ENCODE data around the gene NME7. TPM values are rescaled to one million over a fixed set of nuclear protein-coding genes. Genes with fewer than 3 reads are reported as not detected.
A peak's percentile ranks its signal among the peaks of the same experiment; 100 is the strongest.

Gene NME7
- total and polyA plus RNA-seq, 4 donors = 6.2 to 43.7 (median 18.0) TPM

DNA sequence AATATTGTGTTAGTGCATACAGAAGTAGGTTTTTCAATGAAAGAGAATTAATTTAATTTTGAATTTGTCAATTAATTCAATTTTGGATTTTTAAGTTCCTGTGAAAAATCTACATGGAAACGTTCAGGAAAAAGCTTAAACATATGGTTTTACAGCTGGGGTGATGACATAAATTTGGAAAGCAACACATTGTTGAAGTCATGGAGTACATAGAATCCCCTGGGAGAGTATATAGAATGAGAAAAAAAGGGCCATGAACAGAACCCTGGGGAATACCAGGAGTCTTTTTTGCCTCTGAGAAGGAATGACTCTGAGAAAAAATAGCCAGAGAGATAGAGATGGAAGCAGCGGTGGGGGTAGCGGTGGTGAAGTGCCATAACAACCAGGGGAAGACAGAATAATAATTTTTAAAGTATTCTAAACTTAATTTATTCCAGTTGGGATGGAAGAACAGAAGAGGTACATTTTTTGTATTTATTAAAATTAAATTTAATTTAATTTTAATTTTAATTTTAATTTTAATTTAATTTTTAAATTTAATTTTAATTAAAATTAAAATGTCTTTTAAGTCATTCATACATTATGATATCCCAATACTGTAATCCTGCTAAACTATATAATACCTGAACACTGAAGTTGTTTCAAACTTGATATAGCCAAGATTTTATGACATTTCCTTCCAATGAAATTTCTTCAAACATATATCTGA, 48.9 kb downstream of the NME7 start:
- Histone ChIP-seq H3K4me3 (no peak overlapping the region), H3K27ac (ENCODE audit: low read depth in 1 of 2, low read length in 1 of 2) (no peak overlapping the region), H3K4me1 (ENCODE audit: control insufficient read depth in 5 of 5, insufficient read depth in 5 of 5, low read length in 5 of 5) (no peaks in the 10 kb centered on the region), H3K36me3 (ENCODE audit: control insufficient read depth in 4 of 4, insufficient read depth in 4 of 4, low read length in 4 of 4) (peaks cover 0 to 2% (median 0%) of the 10 kb centered on the region in 4 donors), H3K9ac (ENCODE audit: insufficient read depth in 1 of 2, low read length in 2 of 2) (no peak overlapping the region), H3K9me3 (ENCODE audit: control insufficient read depth in 4 of 4, insufficient read depth in 3 of 4, low read length in 3 of 4) (no peaks in the 10 kb centered on the region), H3K27me3 (ENCODE audit: control insufficient read depth in 3 of 3, insufficient read depth in 3 of 3, low read length in 2 of 3) (no peaks in the 10 kb centered on the region)
- TF ChIP-seq, protein P1, sequence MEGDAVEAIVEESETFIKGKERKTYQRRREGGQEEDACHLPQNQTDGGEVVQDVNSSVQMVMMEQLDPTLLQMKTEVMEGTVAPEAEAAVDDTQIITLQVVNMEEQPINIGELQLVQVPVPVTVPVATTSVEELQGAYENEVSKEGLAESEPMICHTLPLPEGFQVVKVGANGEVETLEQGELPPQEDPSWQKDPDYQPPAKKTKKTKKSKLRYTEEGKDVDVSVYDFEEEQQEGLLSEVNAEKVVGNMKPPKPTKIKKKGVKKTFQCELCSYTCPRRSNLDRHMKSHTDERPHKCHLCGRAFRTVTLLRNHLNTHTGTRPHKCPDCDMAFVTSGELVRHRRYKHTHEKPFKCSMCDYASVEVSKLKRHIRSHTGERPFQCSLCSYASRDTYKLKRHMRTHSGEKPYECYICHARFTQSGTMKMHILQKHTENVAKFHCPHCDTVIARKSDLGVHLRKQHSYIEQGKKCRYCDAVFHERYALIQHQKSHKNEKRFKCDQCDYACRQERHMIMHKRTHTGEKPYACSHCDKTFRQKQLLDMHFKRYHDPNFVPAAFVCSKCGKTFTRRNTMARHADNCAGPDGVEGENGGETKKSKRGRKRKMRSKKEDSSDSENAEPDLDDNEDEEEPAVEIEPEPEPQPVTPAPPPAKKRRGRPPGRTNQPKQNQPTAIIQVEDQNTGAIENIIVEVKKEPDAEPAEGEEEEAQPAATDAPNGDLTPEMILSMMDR (IDR thresholded peaks at IDR 0.05; ENCODE audit: control extremely low read depth, extremely low read depth) = no peak
- WGBS, 2 donors = 95 to 97% methylated on average over 3 of the region's 3 CpGs
- DNase-seq = no peak
- ATAC-seq (ENCODE audit: insufficient read depth, low FRiP score) = no peak

DNA sequence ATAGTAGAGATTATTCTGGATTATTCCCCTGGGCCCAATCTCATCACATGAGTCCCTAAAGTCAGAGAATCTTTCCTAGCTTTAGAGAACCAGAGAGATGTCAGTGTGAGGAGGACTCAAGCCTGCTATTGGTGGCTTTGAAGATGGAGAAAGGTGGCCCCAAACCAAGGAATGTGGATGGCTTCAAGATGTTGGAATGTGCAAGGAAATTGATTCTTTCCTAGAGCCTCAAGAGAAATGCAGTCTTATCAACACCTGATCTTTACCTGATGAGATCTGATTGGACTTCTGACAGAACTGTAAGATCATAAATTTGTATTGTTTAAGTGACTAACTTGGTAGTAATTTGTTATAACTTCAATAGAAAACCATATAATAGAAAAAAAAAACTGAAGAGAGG, 51.0 kb downstream of the NME7 start:
- ATAC-seq (ENCODE audit: insufficient read depth, low FRiP score) = no peak
- TF ChIP-seq, protein P1 (IDR thresholded peaks at IDR 0.05; ENCODE audit: control extremely low read depth, extremely low read depth) = no peak
- no peaks in the 10 kb centered on the region for H3K27me3 ChIP-seq (ENCODE audit: control insufficient read depth in 3 of 3, insufficient read depth in 3 of 3, low read length in 2 of 3)

DNA sequence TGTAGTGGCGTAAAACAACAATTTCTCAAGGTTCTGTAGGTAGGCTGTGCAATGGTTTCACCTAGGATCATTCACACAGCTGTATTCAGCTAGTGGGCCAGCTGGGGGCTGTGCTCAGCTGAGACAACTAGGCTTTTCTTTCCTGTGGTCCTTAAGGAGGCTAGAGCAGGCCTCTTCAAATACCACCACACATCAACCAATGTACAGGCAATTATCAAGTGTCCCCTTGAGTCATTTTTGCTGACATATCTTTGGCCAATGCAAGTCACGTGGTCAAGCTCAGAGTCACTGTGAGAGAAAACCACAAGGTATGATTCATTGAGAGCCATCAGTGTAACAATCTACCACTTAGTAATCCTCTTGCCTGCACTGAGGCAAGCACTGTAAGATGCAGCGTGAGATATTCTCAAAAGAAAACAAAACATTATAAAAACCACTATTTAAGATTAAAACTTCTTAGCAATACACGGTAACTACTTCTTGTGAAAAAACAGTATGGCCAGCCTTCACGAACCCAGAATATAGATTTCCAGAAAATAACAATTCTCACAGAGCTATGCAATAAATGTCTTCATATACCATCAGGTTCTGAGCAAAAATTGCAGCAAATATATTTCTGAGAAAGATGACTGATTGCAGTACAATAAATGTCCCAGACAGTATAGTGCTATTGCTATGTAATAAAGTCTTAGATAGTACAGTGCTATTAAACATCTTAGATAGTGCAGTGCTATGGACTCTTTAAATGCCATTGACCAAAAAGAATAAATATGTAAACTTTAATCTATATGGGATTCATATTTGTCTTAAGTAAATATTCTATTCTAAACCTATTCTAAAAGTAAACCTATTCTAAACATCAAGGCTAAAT, 55.3 kb downstream of the NME7 start:
- Histone ChIP-seq H3K9me3 (ENCODE audit: control insufficient read depth in 4 of 4, insufficient read depth in 3 of 4, low read length in 3 of 4) (no peaks in the 10 kb centered on the region), H3K4me1 (ENCODE audit: control insufficient read depth in 5 of 5, insufficient read depth in 5 of 5, low read length in 5 of 5) (no peaks in the 10 kb centered on the region), H3K9ac (ENCODE audit: insufficient read depth in 1 of 2, low read length in 2 of 2) (no peak overlapping the region), H3K27me3 (ENCODE audit: control insufficient read depth in 3 of 3, insufficient read depth in 3 of 3, low read length in 2 of 3) (no peaks in the 10 kb centered on the region), H3K27ac (ENCODE audit: low read depth in 1 of 2, low read length in 1 of 2) (no peak overlapping the region), H3K36me3 (ENCODE audit: control insufficient read depth in 4 of 4, insufficient read depth in 4 of 4, low read length in 4 of 4) (peaks cover 0 to 2% (median 0%) of the 10 kb centered on the region in 4 donors), H3K4me3 (no peak overlapping the region)
- TF ChIP-seq, protein P1 (IDR thresholded peaks at IDR 0.05; ENCODE audit: control extremely low read depth, extremely low read depth) = no peak
- ATAC-seq (ENCODE audit: insufficient read depth, low FRiP score) (peak; percentile 58), DNase-seq (no peak)
- 69 to 71% methylated on average over 5 of the region's 5 CpGs for WGBS, 2 donors

More for the DNA sequence above, 51.0 kb downstream of the NME7 start:
- Histone ChIP-seq H3K9ac (ENCODE audit: insufficient read depth in 1 of 2, low read length in 2 of 2) (no peak overlapping the region), H3K4me3 (no peak overlapping the region), H3K9me3 (ENCODE audit: control insufficient read depth in 4 of 4, insufficient read depth in 3 of 4, low read length in 3 of 4) (no peaks in the 10 kb centered on the region), H3K27ac (ENCODE audit: low read depth in 1 of 2, low read length in 1 of 2) (no peak overlapping the region), H3K36me3 (ENCODE audit: control insufficient read depth in 4 of 4, insufficient read depth in 4 of 4, low read length in 4 of 4) (peaks cover 0 to 2% (median 0%) of the 10 kb centered on the region in 4 donors), H3K4me1 (ENCODE audit: control insufficient read depth in 5 of 5, insufficient read depth in 5 of 5, low read length in 5 of 5) (no peaks in the 10 kb centered on the region)
- DNase-seq = no peak

Data from lung (tissue), 12 donors.